ENCODE data around the gene PRKN. TPM values are rescaled to one million over a fixed set of nuclear protein-coding genes. Genes with fewer than 3 reads are reported as not detected.

Gene PRKN
- polyA plus RNA-seq, 6 donors from 2014 or later: 1.4 to 9.3 (median 3.6) TPM

- no peak overlapping the region for H3K27ac Mint-ChIP-seq
- peaks cover 0 to 2% (median 0%) of the 10 kb centered on the region in 7 donors for H3K9me3 Mint-ChIP-seq
- H3K4me1 Mint-ChIP-seq: no peaks in the 10 kb centered on the region
- no peak overlapping the region for H3K4me3 Mint-ChIP-seq
- DNase-seq (no peak), ATAC-seq (ENCODE audit: low read depth in 2 of 2) (no peak)
- H3K36me3 Mint-ChIP-seq: no peaks in the 10 kb centered on the region
- no peaks in the 10 kb centered on the region for H3K27me3 Mint-ChIP-seq
These were observed 1142.8 kb downstream of the PRKN start for GRCh38 chr6:161584621-161585340.

GRCh38 chr6:161584051-161584450, 1143.5 kb downstream of the PRKN start:
- Mint-ChIP-seq H3K4me1 (no peaks in the 10 kb centered on the region), H3K27me3 (no peaks in the 10 kb centered on the region), H3K27ac (no peak overlapping the region), H3K36me3 (no peaks in the 10 kb centered on the region), H3K4me3 (no peak overlapping the region), H3K9me3 (peaks cover 0 to 2% (median 0%) of the 10 kb centered on the region in 7 donors)
- ATAC-seq (ENCODE audit: low read depth in 2 of 2): no peak
- DNase-seq: no peak

GRCh38 chr6:161583584-161583983, 1144.0 kb downstream of the PRKN start:
- H3K27ac Mint-ChIP-seq: no peak overlapping the region
- no peaks in the 10 kb centered on the region for H3K4me1 Mint-ChIP-seq
- H3K27me3 Mint-ChIP-seq: no peaks in the 10 kb centered on the region
- H3K9me3 Mint-ChIP-seq: peaks cover 0 to 2% (median 0%) of the 10 kb centered on the region in 7 donors
- no peaks in the 10 kb centered on the region for H3K36me3 Mint-ChIP-seq
- DNase-seq: no peak
- no peak overlapping the region for H3K4me3 Mint-ChIP-seq
- ATAC-seq (ENCODE audit: low read depth in 2 of 2): no peak

GRCh38 chr6:161578478-161578877, 1149.1 kb downstream of the PRKN start:
- Mint-ChIP-seq H3K27ac (no peak overlapping the region), H3K4me3 (no peak overlapping the region), H3K27me3 (no peaks in the 10 kb centered on the region), H3K4me1 (no peaks in the 10 kb centered on the region), H3K36me3 (no peaks in the 10 kb centered on the region), H3K9me3 (peaks cover 0 to 8% (median 2%) of the 10 kb centered on the region in 7 donors)
- no peak for DNase-seq
- no peak for ATAC-seq (ENCODE audit: low read depth in 2 of 2)

GRCh38 chr6:161575523-161576254, 1151.9 kb downstream of the PRKN start:
- no peaks in the 10 kb centered on the region for H3K27me3 Mint-ChIP-seq
- no peak for DNase-seq

GRCh38 chr6:161568885-161569456, 1158.6 kb downstream of the PRKN start:
- no peaks in the 10 kb centered on the region for H3K36me3 Mint-ChIP-seq
- no peak for DNase-seq
- peaks cover 6 to 18% (median 8%) of the 10 kb centered on the region in 7 donors for H3K9me3 Mint-ChIP-seq

More at GRCh38 chr6:161575523-161576254, 1151.9 kb downstream of the PRKN start:
- H3K36me3 Mint-ChIP-seq: no peaks in the 10 kb centered on the region
- no peak overlapping the region for H3K4me3 Mint-ChIP-seq
- H3K9me3 Mint-ChIP-seq: peaks cover 4 to 12% (median 8%) of the 10 kb centered on the region in 7 donors
- no peak for ATAC-seq (ENCODE audit: low read depth in 2 of 2)
- no peak overlapping the region for H3K27ac Mint-ChIP-seq
- no peaks in the 10 kb centered on the region for H3K4me1 Mint-ChIP-seq

GRCh38 chr6:161564952-161565351, 1162.6 kb downstream of the PRKN start:
- DNase-seq (no peak), ATAC-seq (ENCODE audit: low read depth in 2 of 2) (no peak)
- Mint-ChIP-seq H3K27me3 (no peaks in the 10 kb centered on the region), H3K36me3 (no peaks in the 10 kb centered on the region), H3K27ac (no peak overlapping the region), H3K4me1 (no peaks in the 10 kb centered on the region), H3K9me3 (peaks cover 0 to 9% (median 4%) of the 10 kb centered on the region in 7 donors), H3K4me3 (no peak overlapping the region)

More at GRCh38 chr6:161568885-161569456, 1158.6 kb downstream of the PRKN start:
- Mint-ChIP-seq H3K4me3 (no peak overlapping the region), H3K27me3 (no peaks in the 10 kb centered on the region), H3K27ac (no peak overlapping the region), H3K4me1 (no peaks in the 10 kb centered on the region)
- no peak for ATAC-seq (ENCODE audit: low read depth in 2 of 2)

- no peak for ATAC-seq (ENCODE audit: low read depth in 2 of 2)
- H3K27me3 Mint-ChIP-seq: no peaks in the 10 kb centered on the region
- peaks cover 0 to 10% (median 0%) of the 10 kb centered on the region in 3 donors for H3K4me1 Mint-ChIP-seq
- no peak for DNase-seq
- H3K36me3 Mint-ChIP-seq: no peaks in the 10 kb centered on the region
- H3K27ac Mint-ChIP-seq: no peak overlapping the region
- H3K4me3 Mint-ChIP-seq: no peak overlapping the region
- H3K9me3 Mint-ChIP-seq: peaks cover 0 to 5% (median 0%) of the 10 kb centered on the region in 7 donors
These were observed 1165.7 kb downstream of the PRKN start for GRCh38 chr6:161561908-161562307.

- Mint-ChIP-seq H3K4me3 (no peak overlapping the region), H3K36me3 (peaks cover 0 to 10% of the 10 kb centered on the region in 2 donors), H3K27me3 (no peaks in the 10 kb centered on the region), H3K9me3 (peaks cover 11 to 36% (median 17%) of the 10 kb centered on the region in 7 donors), H3K27ac (peak overlapping the region in 1 of 6 donors; percentile 84), H3K4me1 (peaks cover 0 to 10% (median 0%) of the 10 kb centered on the region in 3 donors)
- ATAC-seq (ENCODE audit: low read depth in 2 of 2) (peak in 1 of 2 donors; percentile 33), DNase-seq (no peak)
These were observed 1170.0 kb downstream of the PRKN start for GRCh38 chr6:161557333-161558107.

- ATAC-seq (ENCODE audit: low read depth in 2 of 2) (no peak), DNase-seq (no peak)
- no peak overlapping the region for H3K4me3 Mint-ChIP-seq
- H3K36me3 Mint-ChIP-seq: peaks cover 4 to 10% of the 10 kb centered on the region in 2 donors
- H3K4me1 Mint-ChIP-seq: peaks cover 0 to 10% (median 0%) of the 10 kb centered on the region in 3 donors
- H3K9me3 Mint-ChIP-seq: peaks cover 17 to 36% (median 23%) of the 10 kb centered on the region in 7 donors
- H3K27me3 Mint-ChIP-seq: no peaks in the 10 kb centered on the region
- no peak overlapping the region for H3K27ac Mint-ChIP-seq
These were observed 1172.7 kb downstream of the PRKN start for GRCh38 chr6:161554883-161555282.

GRCh38 chr6:161549977-161550655, 1177.5 kb downstream of the PRKN start:
- H3K27ac Mint-ChIP-seq: peak overlapping the region in 1 of 6 donors; percentile 70
- no peak overlapping the region for H3K4me3 Mint-ChIP-seq
- H3K4me1 Mint-ChIP-seq: no peaks in the 10 kb centered on the region
- H3K9me3 Mint-ChIP-seq: peaks cover 12 to 27% (median 18%) of the 10 kb centered on the region in 7 donors
- peaks cover 4 to 10% of the 10 kb centered on the region in 2 donors for H3K36me3 Mint-ChIP-seq
- no peak for DNase-seq
- no peak for ATAC-seq (ENCODE audit: low read depth in 2 of 2)
- no peaks in the 10 kb centered on the region for H3K27me3 Mint-ChIP-seq

- Mint-ChIP-seq H3K27ac (no peak overlapping the region), H3K9me3 (peaks cover 4 to 22% (median 11%) of the 10 kb centered on the region in 7 donors), H3K27me3 (no peaks in the 10 kb centered on the region), H3K36me3 (peaks cover 4 to 10% of the 10 kb centered on the region in 2 donors), H3K4me1 (no peaks in the 10 kb centered on the region), H3K4me3 (no peak overlapping the region)
- DNase-seq (no peak), ATAC-seq (ENCODE audit: low read depth in 2 of 2) (no peak)
These were observed 1178.8 kb downstream of the PRKN start for GRCh38 chr6:161548713-161549296.

Data from naive B cell (primary cell).